ENCODE data around the gene CACNA1C.
"Not testable (repeated sequence)": the region's sequence is repeated elsewhere in the genome, so short reads cannot be mapped to it uniquely, and the experiment has no call there.

Gene CACNA1C

GRCh38 chr12:2664721-2665577, 612.2 kb downstream of the CACNA1C start:
- DNase-seq, result no peak

GRCh38 chr12:2666411-2666810, 613.6 kb downstream of the CACNA1C start:
- peak; percentile 4 for DNase-seq

GRCh38 chr12:2666846-2667245, 614.1 kb downstream of the CACNA1C start:
- no peak for DNase-seq

- no peak for DNase-seq
Observed at GRCh38 chr12:2667716-2668440, 615.1 kb downstream of the CACNA1C start.

- no peak for DNase-seq
Observed at GRCh38 chr12:2668816-2669215, 616.0 kb downstream of the CACNA1C start.

- DNase-seq, result no peak
Observed at GRCh38 chr12:2669560-2669959, 616.8 kb downstream of the CACNA1C start.

- DNase-seq, result no peak
Observed at GRCh38 chr12:2672863-2673262, 620.1 kb downstream of the CACNA1C start.

- DNase-seq, result no peak
Observed at GRCh38 chr12:2673966-2674810, 621.4 kb downstream of the CACNA1C start.

GRCh38 chr12:2675776-2676175, 623.0 kb downstream of the CACNA1C start:
- no peak for DNase-seq

- no peak for DNase-seq
Observed at GRCh38 chr12:2677142-2677880, 624.5 kb downstream of the CACNA1C start.

GRCh38 chr12:2678426-2678825, 625.6 kb downstream of the CACNA1C start:
- no peak for DNase-seq

- no peak for DNase-seq
Observed at GRCh38 chr12:2679068-2679815, 626.5 kb downstream of the CACNA1C start.

GRCh38 chr12:2679816-2680675, 627.3 kb downstream of the CACNA1C start:
- DNase-seq, result no peak

GRCh38 chr12:2680676-2681039, 627.9 kb downstream of the CACNA1C start:
- DNase-seq, result no peak

- DNase-seq, result no peak
Observed at GRCh38 chr12:2681450-2682205, 628.8 kb downstream of the CACNA1C start.

- peak; percentile 39 for DNase-seq
Observed at GRCh38 chr12:2682296-2683251, 629.8 kb downstream of the CACNA1C start.

GRCh38 chr12:2683283-2684025, 630.7 kb downstream of the CACNA1C start:
- no peak for DNase-seq

GRCh38 chr12:2684026-2684325, 631.2 kb downstream of the CACNA1C start:
- DNase-seq, result not testable (repeated sequence)
